Measurements from ENCODE around the gene AWAT2. TPM values are rescaled to one million over a fixed set of nuclear protein-coding genes. Genes with fewer than 3 reads are reported as not detected.

AWAT2 gene
- total and polyA plus RNA-seq, 9 donors, result 0.08 TPM; not detected in 8

DNA sequence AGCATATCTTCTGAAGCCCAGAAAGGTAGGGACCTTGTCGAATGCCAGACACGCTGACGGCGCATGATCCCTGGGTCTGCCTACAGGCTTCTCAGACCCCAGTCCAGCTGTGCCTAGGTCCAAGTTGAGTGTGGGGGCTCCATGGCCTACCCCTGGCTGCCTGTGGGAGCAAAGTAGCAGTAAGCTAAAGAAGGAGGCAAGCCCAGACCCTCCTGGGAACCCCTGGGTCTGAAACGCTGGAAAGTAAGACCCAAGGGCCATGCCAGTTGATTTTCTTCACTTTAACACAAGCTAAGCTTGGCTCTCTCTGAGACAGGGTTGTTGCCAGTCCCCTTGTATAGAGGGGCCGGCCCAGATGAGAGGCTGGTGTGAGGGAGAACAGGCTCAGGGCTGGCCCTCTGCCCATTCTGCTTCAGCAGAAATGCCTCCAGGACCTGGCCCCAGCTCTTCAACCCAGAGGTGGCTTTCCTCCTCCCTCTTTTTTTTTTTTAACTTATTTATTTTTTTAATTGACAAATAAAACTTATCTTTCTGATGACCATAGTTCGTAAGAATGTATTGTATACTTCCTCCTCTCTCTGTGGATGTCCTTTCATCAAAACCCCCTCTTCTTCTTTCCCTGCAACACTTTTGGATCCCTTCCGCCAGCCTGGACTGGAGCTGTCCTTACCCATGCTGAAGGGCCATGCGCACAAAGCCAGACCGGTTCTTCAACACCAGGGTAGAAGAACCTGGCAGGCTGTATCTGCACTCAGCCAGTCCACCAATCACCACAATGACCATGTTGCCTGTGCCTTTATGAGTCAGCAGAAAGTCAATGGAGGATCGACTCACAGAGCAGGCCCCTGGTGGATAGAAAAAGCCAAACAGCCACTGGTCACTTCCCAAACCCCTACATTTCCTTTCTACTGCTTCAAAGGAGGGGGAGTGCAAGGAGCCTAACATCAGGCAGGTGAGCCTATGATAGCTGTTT lies 7.1 kb downstream of the AWAT2 start:
- no peaks in the 10 kb centered on the region for H3K36me3 ChIP-seq (ENCODE audit: control insufficient read depth, insufficient read depth, low read length)
- no peaks in the 10 kb centered on the region for H3K9me3 ChIP-seq (replicated peaks; ENCODE audit: control insufficient read depth, low read depth, low read length)
- WGBS (ENCODE audit: insufficient coverage), result 87% methylated on average over 7 of the region's 11 CpGs
- no peak overlapping the region for H3K27ac ChIP-seq (ENCODE audit: low read length)
- no peak for DNase-seq
- H3K4me3 ChIP-seq (ENCODE audit: low read length), result no peak overlapping the region
- peaks cover 20% of the 10 kb centered on the region for H3K27me3 ChIP-seq (ENCODE audit: control insufficient read depth, insufficient read depth, low read length)
- no peaks in the 10 kb centered on the region for H3K4me1 ChIP-seq (ENCODE audit: control insufficient read depth, insufficient read depth, low read length)

DNA sequence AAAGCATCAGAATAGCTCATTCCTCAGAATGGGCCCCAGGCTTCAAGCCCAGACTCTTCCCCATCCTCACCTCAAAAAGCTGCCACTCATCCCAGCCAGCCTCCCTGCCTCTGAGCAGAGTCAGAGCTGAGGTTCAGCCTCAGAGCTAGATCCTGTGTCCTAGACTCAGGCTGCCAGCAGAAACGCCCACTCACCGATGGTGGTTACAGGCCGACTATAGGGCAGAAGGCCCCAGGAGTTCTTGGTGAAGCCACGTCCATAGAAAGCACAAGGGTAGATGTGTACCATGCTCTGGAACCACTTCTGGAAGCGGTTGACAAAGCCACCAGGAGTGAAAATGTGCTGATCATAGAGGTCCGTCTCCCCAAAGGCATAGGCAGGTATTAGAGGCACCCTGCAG lies 7.7 kb downstream of the AWAT2 start:
- no peak overlapping the region for H3K27ac ChIP-seq (ENCODE audit: low read length)
- DNase-seq, result no peak

DNA sequence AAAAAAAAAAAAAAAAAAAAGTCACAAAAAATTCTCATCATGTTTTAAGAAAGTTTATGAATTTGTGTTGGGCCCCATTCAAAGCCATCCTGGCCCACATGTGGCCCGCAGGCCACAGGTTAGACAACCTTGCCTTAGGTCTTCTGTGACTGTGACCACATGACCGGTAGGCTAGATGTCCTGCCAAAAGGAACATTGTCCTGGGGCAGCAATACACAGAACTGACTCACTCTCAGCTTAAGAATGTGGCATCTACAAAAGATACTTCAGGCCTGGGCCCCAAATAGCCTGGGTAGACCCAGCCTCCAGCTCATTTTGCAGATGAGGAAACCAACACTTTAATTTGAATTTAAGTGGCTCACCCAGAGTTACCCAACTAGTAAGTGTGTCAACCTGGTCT lies 10.0 kb downstream of the AWAT2 start:
- Histone ChIP-seq H3K27me3 (ENCODE audit: control insufficient read depth, insufficient read depth, low read length) (peaks cover 32% of the 10 kb centered on the region), H3K9me3 (replicated peaks; ENCODE audit: control insufficient read depth, low read depth, low read length) (no peaks in the 10 kb centered on the region), H3K4me1 (ENCODE audit: control insufficient read depth, insufficient read depth, low read length) (no peaks in the 10 kb centered on the region), H3K36me3 (ENCODE audit: control insufficient read depth, insufficient read depth, low read length) (peaks cover 9% of the 10 kb centered on the region), H3K4me3 (ENCODE audit: low read length) (no peak overlapping the region), H3K27ac (ENCODE audit: low read length) (no peak overlapping the region)
- WGBS (ENCODE audit: insufficient coverage), result 76% methylated on average over 2 of the region's 2 CpGs
- no peak for DNase-seq

More for the DNA sequence above, 7.7 kb downstream of the AWAT2 start:
- H3K36me3 ChIP-seq (ENCODE audit: control insufficient read depth, insufficient read depth, low read length), result no peaks in the 10 kb centered on the region
- H3K27me3 ChIP-seq (ENCODE audit: control insufficient read depth, insufficient read depth, low read length), result peaks cover 22% of the 10 kb centered on the region
- H3K4me3 ChIP-seq (ENCODE audit: low read length), result no peak overlapping the region
- WGBS (ENCODE audit: insufficient coverage), result 67% methylated on average over 6 of the region's 6 CpGs
- no peaks in the 10 kb centered on the region for H3K9me3 ChIP-seq (replicated peaks; ENCODE audit: control insufficient read depth, low read depth, low read length)
- H3K4me1 ChIP-seq (ENCODE audit: control insufficient read depth, insufficient read depth, low read length), result no peaks in the 10 kb centered on the region

DNA sequence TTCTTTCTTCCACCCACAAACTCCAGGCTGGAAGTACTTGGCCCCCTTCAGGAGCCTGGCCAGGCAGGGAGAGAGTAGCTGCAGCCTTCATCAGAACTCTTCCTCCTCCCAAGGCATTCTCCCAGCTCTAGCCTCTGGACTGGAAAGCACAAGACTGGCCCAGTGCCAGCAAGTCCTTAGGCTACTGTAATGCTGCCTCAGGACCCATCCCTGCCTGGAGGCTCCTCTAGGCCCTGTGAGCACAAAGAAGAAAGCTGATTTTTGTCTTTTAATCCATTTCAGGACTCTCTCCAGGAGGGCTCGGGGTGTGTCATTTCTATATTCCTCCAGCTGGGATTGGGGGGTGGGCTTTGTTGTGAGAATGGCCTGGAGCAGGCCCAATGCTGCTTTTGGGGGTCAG lies 10.8 kb downstream of the AWAT2 start:
- no CpG with 5 or more reads among the region's 1 CpG for WGBS (ENCODE audit: insufficient coverage)
- H3K27me3 ChIP-seq (ENCODE audit: control insufficient read depth, insufficient read depth, low read length), result peaks cover 32% of the 10 kb centered on the region
- no peaks in the 10 kb centered on the region for H3K4me1 ChIP-seq (ENCODE audit: control insufficient read depth, insufficient read depth, low read length)
- H3K4me3 ChIP-seq (ENCODE audit: low read length), result no peak overlapping the region
- no peak for DNase-seq
- H3K27ac ChIP-seq (ENCODE audit: low read length), result no peak overlapping the region
- no peaks in the 10 kb centered on the region for H3K9me3 ChIP-seq (replicated peaks; ENCODE audit: control insufficient read depth, low read depth, low read length)
- H3K36me3 ChIP-seq (ENCODE audit: control insufficient read depth, insufficient read depth, low read length), result peaks cover 9% of the 10 kb centered on the region

DNA sequence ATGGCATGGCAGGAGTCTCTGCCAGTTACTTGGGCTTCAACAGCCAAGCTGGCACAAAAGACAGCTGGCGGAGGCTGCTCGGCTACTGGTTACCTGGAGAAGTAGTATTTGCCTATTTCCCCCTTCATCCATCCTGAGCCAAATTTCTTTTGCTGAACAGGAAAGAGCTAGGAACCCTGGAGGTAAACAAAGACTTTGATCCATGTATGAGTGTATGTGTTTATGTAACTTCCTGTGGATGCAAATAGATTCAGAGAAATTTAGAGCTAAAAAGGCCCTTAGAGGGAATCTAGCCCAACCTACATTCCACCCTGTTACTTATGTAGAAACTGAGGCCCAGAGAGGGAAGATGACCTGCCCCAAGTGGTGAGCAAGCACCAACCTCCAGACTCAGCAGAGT lies 11.2 kb downstream of the AWAT2 start:
- DNase-seq, result no peak
- WGBS (ENCODE audit: insufficient coverage), result 75% methylated on average over 2 of the region's 2 CpGs
- Histone ChIP-seq H3K36me3 (ENCODE audit: control insufficient read depth, insufficient read depth, low read length) (peaks cover 9% of the 10 kb centered on the region), H3K4me3 (ENCODE audit: low read length) (no peak overlapping the region), H3K4me1 (ENCODE audit: control insufficient read depth, insufficient read depth, low read length) (no peaks in the 10 kb centered on the region), H3K27me3 (ENCODE audit: control insufficient read depth, insufficient read depth, low read length) (peaks cover 32% of the 10 kb centered on the region), H3K9me3 (replicated peaks; ENCODE audit: control insufficient read depth, low read depth, low read length) (no peaks in the 10 kb centered on the region), H3K27ac (ENCODE audit: low read length) (no peak overlapping the region)

DNA sequence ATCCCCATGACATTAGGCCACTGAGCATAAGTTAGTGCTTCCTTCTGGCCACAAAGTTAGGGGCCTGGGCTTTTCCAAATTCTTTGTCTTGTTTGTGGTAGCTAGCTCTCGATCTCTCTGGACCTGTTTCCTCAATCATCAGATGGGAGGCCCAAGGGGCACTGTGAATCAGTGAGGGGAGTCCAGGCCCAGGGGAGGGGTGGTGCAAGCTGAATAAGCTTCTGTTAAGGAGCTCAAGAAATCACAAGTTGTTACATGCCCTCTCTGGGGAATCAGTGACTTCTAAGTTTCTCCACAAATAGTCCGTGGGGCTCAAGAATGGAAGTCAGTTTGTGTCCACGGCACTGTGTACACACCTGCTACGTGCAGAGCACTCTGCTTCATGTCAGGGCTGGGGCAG lies 15.1 kb downstream of the AWAT2 start:
- H3K36me3 ChIP-seq (ENCODE audit: control insufficient read depth, insufficient read depth, low read length), result peaks cover 9% of the 10 kb centered on the region
- no peak overlapping the region for H3K27ac ChIP-seq (ENCODE audit: low read length)
- WGBS (ENCODE audit: insufficient coverage), result 84% methylated on average over 2 of the region's 4 CpGs
- H3K27me3 ChIP-seq (ENCODE audit: control insufficient read depth, insufficient read depth, low read length), result peaks cover 37% of the 10 kb centered on the region
- H3K4me1 ChIP-seq (ENCODE audit: control insufficient read depth, insufficient read depth, low read length), result peaks cover 9% of the 10 kb centered on the region
- no peak overlapping the region for H3K4me3 ChIP-seq (ENCODE audit: low read length)
- H3K9me3 ChIP-seq (replicated peaks; ENCODE audit: control insufficient read depth, low read depth, low read length), result no peaks in the 10 kb centered on the region
- no peak for DNase-seq

DNA sequence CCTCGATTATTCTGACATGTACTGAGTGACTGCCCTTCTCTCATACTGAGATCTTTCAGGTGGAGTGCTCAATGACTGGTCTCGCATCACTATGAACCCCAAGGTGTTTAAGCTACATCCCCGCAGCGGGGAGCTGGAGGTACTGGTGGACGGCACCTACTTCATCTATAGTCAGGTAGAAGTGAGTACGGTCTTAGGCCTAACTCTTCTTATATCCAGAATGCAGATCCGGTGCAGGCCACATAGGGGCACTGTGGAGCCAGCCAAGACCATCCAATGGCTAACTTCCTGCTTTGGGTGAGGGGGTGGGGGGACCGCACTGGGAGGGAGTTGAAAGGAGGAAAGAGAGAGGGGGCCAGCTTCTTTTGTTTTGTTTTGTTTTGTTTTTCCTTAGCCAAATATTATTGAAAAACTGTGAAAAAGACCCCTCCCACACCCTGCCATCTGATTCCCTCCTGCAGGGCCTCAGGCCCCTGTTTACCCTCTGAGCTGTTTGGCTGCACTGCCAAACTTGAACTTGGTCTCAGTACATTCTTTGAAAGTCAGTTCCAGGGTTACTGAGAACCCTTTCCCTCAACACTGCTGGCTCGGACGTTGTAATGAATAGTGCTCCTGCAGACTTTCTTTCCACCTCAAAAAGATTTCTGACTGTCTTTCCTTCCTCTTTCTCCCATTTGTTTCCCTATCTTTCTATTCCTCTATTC lies 16.2 kb downstream of the AWAT2 start:
- Histone ChIP-seq H3K9me3 (replicated peaks; ENCODE audit: control insufficient read depth, low read depth, low read length) (no peaks in the 10 kb centered on the region), H3K36me3 (ENCODE audit: control insufficient read depth, insufficient read depth, low read length) (peaks cover 9% of the 10 kb centered on the region), H3K27ac (ENCODE audit: low read length) (no peak overlapping the region), H3K4me3 (ENCODE audit: low read length) (no peak overlapping the region), H3K4me1 (ENCODE audit: control insufficient read depth, insufficient read depth, low read length) (peaks cover 15% of the 10 kb centered on the region), H3K27me3 (ENCODE audit: control insufficient read depth, insufficient read depth, low read length) (peaks cover 34% of the 10 kb centered on the region)
- DNase-seq, result no peak
- WGBS (ENCODE audit: insufficient coverage), result 56% methylated on average over 6 of the region's 10 CpGs

DNA sequence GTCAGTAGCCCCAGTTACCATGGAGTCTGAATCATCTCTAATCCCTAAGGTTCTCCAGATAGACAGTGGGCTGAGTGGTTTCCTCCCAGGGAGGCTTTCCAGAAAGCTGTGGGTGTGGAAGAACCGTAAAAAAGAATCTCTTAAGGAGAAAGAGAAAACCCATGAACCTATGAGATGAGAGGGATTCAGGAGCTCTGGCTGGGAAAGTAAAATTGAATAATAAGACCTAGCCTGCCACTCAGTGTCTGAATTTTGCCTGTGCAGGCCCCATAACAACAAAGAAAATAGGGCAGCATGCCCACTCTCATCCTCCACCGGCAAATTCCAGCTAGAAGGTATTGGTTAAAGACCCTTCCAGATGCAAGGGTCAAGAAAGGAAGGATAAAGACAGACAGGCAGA lies 16.9 kb downstream of the AWAT2 start:
- no peak overlapping the region for H3K4me3 ChIP-seq (ENCODE audit: low read length)
- H3K27me3 ChIP-seq (ENCODE audit: control insufficient read depth, insufficient read depth, low read length), result peaks cover 33% of the 10 kb centered on the region
- WGBS (ENCODE audit: insufficient coverage), result no CpG with 5 or more reads among the region's 2 CpGs
- peak; percentile 48 for DNase-seq
- H3K4me1 ChIP-seq (ENCODE audit: control insufficient read depth, insufficient read depth, low read length), result peaks cover 15% of the 10 kb centered on the region
- H3K9me3 ChIP-seq (replicated peaks; ENCODE audit: control insufficient read depth, low read depth, low read length), result no peaks in the 10 kb centered on the region
- peaks cover 9% of the 10 kb centered on the region for H3K36me3 ChIP-seq (ENCODE audit: control insufficient read depth, insufficient read depth, low read length)
- no peak overlapping the region for H3K27ac ChIP-seq (ENCODE audit: low read length)

DNA sequence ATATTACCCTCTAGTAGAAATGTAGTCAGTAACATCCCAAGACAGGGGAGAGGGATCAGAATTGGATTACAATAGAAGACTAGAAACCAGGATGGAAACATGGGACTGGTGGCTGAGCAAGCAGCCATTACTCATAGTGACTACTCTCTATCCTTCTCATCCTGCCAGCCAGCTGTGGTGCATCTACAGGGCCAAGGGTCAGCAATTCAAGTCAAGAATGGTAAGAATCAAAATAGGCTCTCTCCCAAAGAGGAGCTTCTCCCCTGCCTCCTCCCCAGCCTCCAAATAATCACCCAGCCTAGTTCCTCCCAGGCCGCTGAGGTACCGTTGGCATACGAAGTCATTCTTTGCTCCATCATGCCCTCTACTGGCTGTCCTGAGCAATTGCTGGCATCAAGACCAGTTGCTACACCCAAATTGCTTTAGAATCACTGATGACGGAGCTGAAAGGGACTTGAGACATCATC lies 19.4 kb downstream of the AWAT2 start:
- WGBS (ENCODE audit: insufficient coverage), result 0% methylated on average over 1 of the region's 4 CpGs

DNA sequence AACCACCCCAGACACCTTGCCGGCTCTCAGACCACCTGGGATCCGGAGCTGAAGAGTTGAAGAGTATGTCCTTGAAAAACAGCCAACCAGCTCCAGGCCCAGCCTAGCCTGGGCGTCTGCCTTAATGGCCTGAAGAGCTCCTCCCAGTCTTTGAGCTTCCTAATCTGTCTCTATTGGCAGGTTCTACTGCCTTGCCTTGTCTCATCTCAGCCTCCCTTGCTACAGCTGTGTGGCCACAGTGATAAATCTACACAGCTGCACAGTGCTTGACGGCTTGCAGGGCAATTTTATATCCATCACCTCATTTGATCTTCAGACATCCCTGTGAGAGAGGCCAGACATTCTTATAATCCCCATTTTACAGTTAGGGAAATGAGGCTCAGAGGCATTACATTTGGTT lies 19.9 kb downstream of the AWAT2 start:
- H3K4me3 ChIP-seq (ENCODE audit: low read length), result no peak overlapping the region
- H3K27me3 ChIP-seq (ENCODE audit: control insufficient read depth, insufficient read depth, low read length), result peaks cover 21% of the 10 kb centered on the region
- peak; percentile 84 for DNase-seq
- WGBS (ENCODE audit: insufficient coverage), result 51% methylated on average over 4 of the region's 4 CpGs
- H3K27ac ChIP-seq (ENCODE audit: low read length), result no peak overlapping the region
- no peaks in the 10 kb centered on the region for H3K9me3 ChIP-seq (replicated peaks; ENCODE audit: control insufficient read depth, low read depth, low read length)
- H3K36me3 ChIP-seq (ENCODE audit: control insufficient read depth, insufficient read depth, low read length), result no peaks in the 10 kb centered on the region
- peaks cover 23% of the 10 kb centered on the region for H3K4me1 ChIP-seq (ENCODE audit: control insufficient read depth, insufficient read depth, low read length)

More for the DNA sequence above, 19.4 kb downstream of the AWAT2 start:
- H3K9me3 ChIP-seq (replicated peaks; ENCODE audit: control insufficient read depth, low read depth, low read length), result no peaks in the 10 kb centered on the region
- no peaks in the 10 kb centered on the region for H3K36me3 ChIP-seq (ENCODE audit: control insufficient read depth, insufficient read depth, low read length)
- DNase-seq, result peak; percentile 76
- H3K4me1 ChIP-seq (ENCODE audit: control insufficient read depth, insufficient read depth, low read length), result peaks cover 19% of the 10 kb centered on the region
- peak overlapping the region; percentile 35 for H3K27ac ChIP-seq (ENCODE audit: low read length)
- peaks cover 21% of the 10 kb centered on the region for H3K27me3 ChIP-seq (ENCODE audit: control insufficient read depth, insufficient read depth, low read length)
- H3K4me3 ChIP-seq (ENCODE audit: low read length), result no peak overlapping the region
